Measurements from ENCODE around the gene TPST1. TPM values are rescaled to one million over a fixed set of nuclear protein-coding genes. Genes with fewer than 3 reads are reported as not detected.
"Not testable (repeated sequence)": the region's sequence is repeated elsewhere in the genome, so short reads cannot be mapped to it uniquely, and the experiment has no call there.

TPST1 gene
- total and polyA plus RNA-seq, 2 experiments from 2014 or later: 21.1 to 24.8 TPM

- Histone ChIP-seq H3K27ac (no peak overlapping the region), H3K9me3 (ENCODE audit: low read depth) (no peaks in the 10 kb centered on the region), H3K4me3 (no peak overlapping the region), H3K27me3 (no peaks in the 10 kb centered on the region), H3K36me3 (no peaks in the 10 kb centered on the region), H3K4me1 (ENCODE audit: low read depth) (no peaks in the 10 kb centered on the region)
- DNase-seq (ENCODE audit: low read depth in 1 of 2, low spot score in 1 of 2): no peak
- no peak for TF ChIP-seq CTCF (IDR thresholded peaks at IDR 0.05; ENCODE audit: low read depth, low read length)
These were observed 194.4 kb downstream of the TPST1 start for GRCh38 chr7:66399566-66399965.

GRCh38 chr7:66400400-66400799 lies 195.3 kb downstream of the TPST1 start:
- Histone ChIP-seq H3K27ac (no peak overlapping the region), H3K27me3 (no peaks in the 10 kb centered on the region), H3K9me3 (ENCODE audit: low read depth) (no peaks in the 10 kb centered on the region), H3K4me3 (no peak overlapping the region), H3K4me1 (ENCODE audit: low read depth) (no peaks in the 10 kb centered on the region), H3K36me3 (no peaks in the 10 kb centered on the region)
- TF ChIP-seq CTCF (IDR thresholded peaks at IDR 0.05; ENCODE audit: low read depth, low read length): no peak
- DNase-seq (ENCODE audit: low read depth in 1 of 2, low spot score in 1 of 2): no peak

- not testable (repeated sequence) for H3K27me3 ChIP-seq; H3K4me1 ChIP-seq (ENCODE audit: low read depth); H3K27ac ChIP-seq; H3K4me3 ChIP-seq; H3K36me3 ChIP-seq; H3K9me3 ChIP-seq (ENCODE audit: low read depth)
- DNase-seq (ENCODE audit: low read depth in 1 of 2, low spot score in 1 of 2): peak in 1 of 2 donors; percentile 18
These were observed 196.0 kb downstream of the TPST1 start for GRCh38 chr7:66401126-66401525.

GRCh38 chr7:66401932-66402331 lies 196.8 kb downstream of the TPST1 start:
- not testable (repeated sequence) for DNase-seq (ENCODE audit: low read depth in 1 of 2, low spot score in 1 of 2); H3K4me3 ChIP-seq; H3K36me3 ChIP-seq; H3K27me3 ChIP-seq; H3K4me1 ChIP-seq (ENCODE audit: low read depth); H3K9me3 ChIP-seq (ENCODE audit: low read depth); H3K27ac ChIP-seq

GRCh38 chr7:66403564-66403963 lies 198.4 kb downstream of the TPST1 start:
- Histone ChIP-seq H3K27me3 (no peaks in the 10 kb centered on the region), H3K4me3 (no peak overlapping the region), H3K9me3 (ENCODE audit: low read depth) (no peaks in the 10 kb centered on the region), H3K4me1 (ENCODE audit: low read depth) (no peaks in the 10 kb centered on the region), H3K36me3 (no peaks in the 10 kb centered on the region), H3K27ac (no peak overlapping the region)
- no peak for DNase-seq (ENCODE audit: low read depth in 1 of 2, low spot score in 1 of 2)
- TF ChIP-seq CTCF (IDR thresholded peaks at IDR 0.05; ENCODE audit: low read depth, low read length): no peak

- no peak overlapping the region for H3K27ac ChIP-seq
- H3K9me3 ChIP-seq (ENCODE audit: low read depth): no peaks in the 10 kb centered on the region
- no peaks in the 10 kb centered on the region for H3K4me1 ChIP-seq (ENCODE audit: low read depth)
- H3K36me3 ChIP-seq: no peaks in the 10 kb centered on the region
- no peak for TF ChIP-seq CTCF (IDR thresholded peaks at IDR 0.05; ENCODE audit: low read depth, low read length)
- H3K27me3 ChIP-seq: no peaks in the 10 kb centered on the region
- no peak for DNase-seq (ENCODE audit: low read depth in 1 of 2, low spot score in 1 of 2)
- H3K4me3 ChIP-seq: no peak overlapping the region
These were observed 204.4 kb downstream of the TPST1 start for GRCh38 chr7:66409493-66409892.

Other genes starting within 250 kb of the TPST1 start
- gene GUSB, start 223.1 kb upstream of the TPST1 start, total RNA-seq: 27.7 and 33.8 TPM in 2 replicates
- gene GUSB, start 223.1 kb upstream of the TPST1 start, polyA plus RNA-seq: 54.6 and 60.0 TPM in 2 replicates
- gene ASL, start 129.5 kb upstream of the TPST1 start, total RNA-seq: 13.6 and 17.9 TPM in 2 replicates
- gene ASL, start 129.5 kb upstream of the TPST1 start, polyA plus RNA-seq: 14.0 and 18.1 TPM in 2 replicates
- 20.3 and 30.0 TPM in 2 replicates for gene CRCP, start 90.5 kb upstream of the TPST1 start, total RNA-seq
- gene CRCP, start 90.5 kb upstream of the TPST1 start, polyA plus RNA-seq: 10.6 and 15.5 TPM in 2 replicates

All from cardiac muscle cell (in vitro differentiated cells and primary cell).